GM12873 (cell line): ENCODE measurements around the gene NUDT17.

Source experiments
- CTCF ChIP-seq: IDR thresholded peaks from 2 replicates; pipeline ENCODE4 v1.5.1; 2012; ENCODE audit warnings: low read depth, mild to moderate bottlenecking, moderate library complexity, low read length, control low read depth; ENCODE audit not compliant: insufficient read depth; ENCODE audit errors: missing control alignments

The NUDT17 gene

GRCh38 chr1:145897969-145898368 lies 52.5 kb downstream of the NUDT17 start:
- no peak for TF ChIP-seq CTCF
